Naive thymus-derived CD8-positive, alpha-beta T cell (primary cell): ENCODE measurements around the gene SLC5A6. TPM values are rescaled to one million over a fixed set of nuclear protein-coding genes. Genes with fewer than 3 reads are reported as not detected.

ENCODE experiments used
- ATAC-seq, 2 donors: fragments of 150-1000 bp; cut with Tn5 transposase in 1 of 2; sonication (Bioruptor Pico), chemical (Tn5 transposase) in 1 of 2; 1 replicate in 1 of 2; 2 replicates in 1 of 2; pipeline ENCODE4 v1.10.0; 2021; ENCODE audit warnings: mild to moderate bottlenecking in 2 of 2, moderate library complexity in 2 of 2
- POLR2A ChIA-PET: fragments of 350-600 bp; sonication (Branson Sonifier 250); formaldehyde crosslinking; loops from one replicate; lab custom pipeline; 2021; ENCODE audit warnings: antibody characterized with exemption; lab: Charles Lee
- DNase-seq, 10 donors: peaks; one replicate each; pipeline versions ENCODE4 v3.0.0 to v3.0.0-alpha.2; 2020 to 2022
- H3K27ac Mint-ChIP-seq, 10 donors: one replicate each; pipeline ENCODE4 v1.8.0; 2020 to 2022; ENCODE audit warnings: mild to moderate bottlenecking in 10 of 10, mixed read lengths in 10 of 10, moderate library complexity in 4 of 10, inconsistent platforms in 1 of 10
- H3K27me3 Mint-ChIP-seq, 5 donors: one replicate each; pipeline ENCODE4 v1.8.0; 2021 to 2022; ENCODE audit warnings: mixed read lengths in 5 of 5
- H3K36me3 Mint-ChIP-seq, 3 donors: one replicate each; pipeline ENCODE4 v1.8.0; 2020 to 2022; ENCODE audit warnings: mixed read lengths in 3 of 3, mild to moderate bottlenecking in 2 of 3, inconsistent platforms in 1 of 3
- H3K4me1 Mint-ChIP-seq, 4 donors: one replicate each; pipeline ENCODE4 v1.8.0; 2021 to 2022; ENCODE audit warnings: mixed read lengths in 4 of 4
- H3K4me3 Mint-ChIP-seq, 10 donors: one replicate each; pipeline ENCODE4 v1.8.0; 2020 to 2022; ENCODE audit warnings: mild to moderate bottlenecking in 10 of 10, mixed read lengths in 10 of 10, moderate library complexity in 6 of 10, inconsistent platforms in 1 of 10
- H3K9me3 Mint-ChIP-seq, 9 donors: one replicate each; pipeline ENCODE4 v1.8.0; 2020 to 2022; ENCODE audit warnings: mixed read lengths in 9 of 9, mild to moderate bottlenecking in 3 of 9, inconsistent platforms in 1 of 9, moderate library complexity in 1 of 9
- polyA plus RNA-seq, 3 donors: library from polyadenylated mRNA; unstranded; fragments of 300-500 nt; fragmentation: Illumina TruSeq; gene quantifications; one replicate each; pipeline ENCODE4 v1.2.3, GENCODE V29; 2021
- total RNA-seq, 8 experiments: library from RNA in 2 of 8; stranded (reverse) in 2 of 8; gene quantifications; one replicate each; pipeline ENCODE4 v1.2.3 and lab custom pipeline; 2021 to 2026

The SLC5A6 gene
- total and polyA plus RNA-seq, 5 experiments from 2014 or later, result 14.3 to 39.5 (median 17.8) TPM

- H3K36me3 Mint-ChIP-seq, result peaks cover 0 to 96% (median 31%) of the 10 kb centered on the region in 3 donors
- H3K27me3 Mint-ChIP-seq, result no peaks in the 10 kb centered on the region
- DNase-seq (peak in 1 of 10 donors; percentile 32), ATAC-seq (no peak)
- no peak overlapping the region for H3K27ac Mint-ChIP-seq
- no peaks in the 10 kb centered on the region for H3K9me3 Mint-ChIP-seq
- H3K4me1 Mint-ChIP-seq, result peaks cover 0 to 4% (median 1%) of the 10 kb centered on the region in 4 donors
- POLR2A ChIA-PET, result no interaction called here
- no peak overlapping the region for H3K4me3 Mint-ChIP-seq
Observed at GRCh38 chr2:27233341-27233740, 21.3 kb upstream of the SLC5A6 start.

GRCh38 chr2:27231921-27232320 lies 19.9 kb upstream of the SLC5A6 start:
- Mint-ChIP-seq H3K36me3 (peaks cover 0 to 96% (median 38%) of the 10 kb centered on the region in 3 donors), H3K4me3 (no peak overlapping the region), H3K4me1 (peaks cover 0 to 4% (median 1%) of the 10 kb centered on the region in 4 donors), H3K27me3 (no peaks in the 10 kb centered on the region), H3K27ac (no peak overlapping the region), H3K9me3 (no peaks in the 10 kb centered on the region)
- no peak for ATAC-seq
- POLR2A ChIA-PET, result interaction anchor here (1.1 to 1.6 kb wide), 2 partner anchors 8 to 10 kb away, joined by 3 to 4 read pairs; no protein-coding TSS in a partner anchor
- DNase-seq, result peak in 1 of 10 donors; percentile 10

- H3K4me1 Mint-ChIP-seq, result peaks cover 0 to 2% (median under 1%) of the 10 kb centered on the region in 4 donors
- ATAC-seq (no peak), DNase-seq (no peak)
- H3K36me3 Mint-ChIP-seq, result peaks cover 0 to 91% (median 36%) of the 10 kb centered on the region in 3 donors
- H3K27me3 Mint-ChIP-seq, result no peaks in the 10 kb centered on the region
- H3K27ac Mint-ChIP-seq, result no peak overlapping the region
- H3K9me3 Mint-ChIP-seq, result no peaks in the 10 kb centered on the region
- no peak overlapping the region for H3K4me3 Mint-ChIP-seq
- POLR2A ChIA-PET, result no interaction called here
Observed at GRCh38 chr2:27227501-27227900, 15.4 kb upstream of the SLC5A6 start.

GRCh38 chr2:27225526-27225925 lies 13.5 kb upstream of the SLC5A6 start:
- Mint-ChIP-seq H3K27ac (no peak overlapping the region), H3K36me3 (peaks cover 0 to 87% (median 33%) of the 10 kb centered on the region in 3 donors), H3K4me3 (no peak overlapping the region), H3K27me3 (no peaks in the 10 kb centered on the region), H3K4me1 (peaks cover 0 to 4% (median 0%) of the 10 kb centered on the region in 4 donors), H3K9me3 (no peaks in the 10 kb centered on the region)
- DNase-seq, result peak in 1 of 10 donors; percentile 51
- ATAC-seq, result no peak
- POLR2A ChIA-PET, result no interaction called here

DNA sequence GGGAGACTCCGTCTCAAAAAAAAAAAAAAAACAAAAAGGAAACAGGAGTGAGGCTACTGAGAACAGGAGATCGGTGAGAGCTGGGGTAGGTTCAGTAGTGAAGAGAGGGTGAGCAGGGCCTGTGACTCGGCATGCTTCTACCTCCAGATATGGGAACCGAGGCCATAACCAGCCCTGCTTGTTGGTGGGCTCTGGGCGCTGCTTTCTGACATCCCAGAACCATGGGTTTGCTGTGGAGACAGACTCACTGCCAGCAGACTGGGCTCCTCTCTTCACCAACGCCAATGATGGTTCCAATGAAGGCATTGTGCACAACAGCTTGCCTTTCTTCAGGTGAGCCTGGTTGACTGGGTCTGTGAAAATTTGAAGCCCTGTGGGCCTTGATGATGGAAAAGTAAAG lies 11.3 kb upstream of the SLC5A6 start:
- peaks cover 0 to 77% (median 31%) of the 10 kb centered on the region in 3 donors for H3K36me3 Mint-ChIP-seq
- H3K27me3 Mint-ChIP-seq, result no peaks in the 10 kb centered on the region
- peak overlapping the region in 1 of 10 donors; percentile 24 for H3K27ac Mint-ChIP-seq
- peak in 1 of 10 donors; percentile 46 for DNase-seq
- H3K9me3 Mint-ChIP-seq, result no peaks in the 10 kb centered on the region
- no peak for ATAC-seq
- H3K4me3 Mint-ChIP-seq, result no peak overlapping the region
- H3K4me1 Mint-ChIP-seq, result peaks cover 3 to 14% (median 10%) of the 10 kb centered on the region in 4 donors
- POLR2A ChIA-PET, result no interaction called here

- Mint-ChIP-seq H3K9me3 (no peaks in the 10 kb centered on the region), H3K27ac (peak overlapping the region in 1 of 10 donors; percentile 59), H3K4me3 (no peak overlapping the region), H3K4me1 (peaks cover 12 to 23% (median 20%) of the 10 kb centered on the region in 4 donors), H3K36me3 (peaks cover 0 to 67% (median 22%) of the 10 kb centered on the region in 3 donors), H3K27me3 (no peaks in the 10 kb centered on the region)
- no peak for DNase-seq
- POLR2A ChIA-PET, result no interaction called here
- no peak for ATAC-seq
Observed at GRCh38 chr2:27222407-27222806, 10.3 kb upstream of the SLC5A6 start.

DNA sequence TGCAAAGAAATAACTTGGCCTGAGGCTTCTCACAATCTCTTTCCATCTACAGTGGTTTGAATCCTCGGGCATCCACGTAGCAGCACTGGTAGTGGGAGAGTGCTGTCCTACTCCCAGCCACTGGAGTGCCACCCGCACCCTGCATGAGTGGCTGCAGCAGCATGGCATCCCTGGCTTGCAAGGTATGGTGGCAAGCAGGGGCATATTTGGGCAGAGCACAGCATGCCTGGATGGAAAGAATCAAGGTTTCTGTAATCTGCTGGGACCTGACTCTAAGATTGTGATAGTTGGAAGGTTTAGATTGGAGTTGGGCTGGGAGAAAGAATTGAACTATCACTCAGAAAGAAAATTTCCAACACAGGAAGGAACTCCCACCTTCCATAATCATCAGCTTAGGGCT lies 9.1 kb upstream of the SLC5A6 start:
- POLR2A ChIA-PET, result interaction anchor here (0.7 kb wide), 1 partner anchor 8 kb away, joined by 6 read pairs; no protein-coding TSS in a partner anchor
- DNase-seq (no peak), ATAC-seq (no peak)
- Mint-ChIP-seq H3K4me3 (peak overlapping the region in 1 of 10 donors; percentile 41), H3K27me3 (no peaks in the 10 kb centered on the region), H3K36me3 (peaks cover 0 to 61% (median 21%) of the 10 kb centered on the region in 3 donors), H3K9me3 (no peaks in the 10 kb centered on the region), H3K4me1 (peaks cover 18 to 33% (median 31%) of the 10 kb centered on the region in 4 donors), H3K27ac (peak overlapping the region in 1 of 10 donors; percentile 3)

DNA sequence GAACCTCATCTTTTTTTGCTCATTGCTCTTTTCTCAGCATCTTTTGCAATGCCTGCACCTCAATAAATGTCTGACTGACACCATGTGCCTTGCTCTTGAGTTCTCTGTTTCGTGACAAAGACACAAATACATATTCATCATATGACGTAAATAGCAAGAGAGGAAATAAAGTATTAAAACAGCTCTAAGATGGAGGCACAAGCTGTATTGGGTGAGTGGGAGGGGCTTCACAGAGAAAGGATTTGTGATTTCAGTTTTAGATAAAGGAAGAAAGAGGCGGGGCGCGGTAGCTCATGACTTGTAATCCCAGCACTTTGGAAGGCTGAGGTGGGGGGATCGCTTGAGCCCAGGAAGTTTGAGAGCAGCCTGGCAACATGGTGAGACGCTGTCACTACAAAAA lies 8.0 kb upstream of the SLC5A6 start:
- Mint-ChIP-seq H3K27me3 (no peaks in the 10 kb centered on the region), H3K9me3 (no peaks in the 10 kb centered on the region), H3K27ac (no peak overlapping the region), H3K36me3 (peaks cover 0 to 58% (median 21%) of the 10 kb centered on the region in 3 donors), H3K4me1 (peaks cover 18 to 39% (median 33%) of the 10 kb centered on the region in 4 donors), H3K4me3 (peak overlapping the region in 1 of 10 donors; percentile 32)
- DNase-seq (no peak), ATAC-seq (no peak)
- POLR2A ChIA-PET, result no interaction called here

- Mint-ChIP-seq H3K27me3 (no peaks in the 10 kb centered on the region), H3K36me3 (peaks cover 0 to 48% (median 13%) of the 10 kb centered on the region in 3 donors), H3K4me3 (peak overlapping the region in 4 of 10 donors; percentile 30 to 99 (median 94)), H3K27ac (peak overlapping the region in 5 of 10 donors; percentile 1 to 91 (median 52)), H3K4me1 (peaks cover 18 to 39% (median 33%) of the 10 kb centered on the region in 4 donors), H3K9me3 (no peaks in the 10 kb centered on the region)
- ATAC-seq, result no peak
- POLR2A ChIA-PET, result no interaction called here
- no peak for DNase-seq
Observed at GRCh38 chr2:27219091-27219490, 7.0 kb upstream of the SLC5A6 start.

DNA sequence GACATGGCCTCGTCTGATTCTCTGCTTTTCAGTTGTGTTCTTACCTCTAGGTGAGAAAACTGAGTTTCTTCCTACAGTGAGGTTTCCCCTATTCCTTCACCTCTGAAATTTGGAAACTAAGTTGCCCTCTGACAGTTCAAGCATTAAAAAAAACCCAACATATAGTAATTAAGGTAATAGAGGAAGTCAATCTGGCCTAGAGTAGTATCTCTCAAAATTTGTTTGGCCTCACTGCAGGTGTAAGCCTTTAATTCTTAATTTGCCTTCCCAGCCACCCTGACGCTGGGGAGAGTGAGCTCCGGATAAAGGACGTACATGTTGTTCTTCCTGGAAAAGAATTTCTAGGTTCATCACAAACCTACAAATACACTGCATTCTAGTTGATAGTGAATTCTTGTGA lies 6.5 kb upstream of the SLC5A6 start:
- no peaks in the 10 kb centered on the region for H3K27me3 Mint-ChIP-seq
- H3K4me3 Mint-ChIP-seq, result peak overlapping the region; percentile 30 to 99 (median 96)
- peaks cover 19 to 42% (median 34%) of the 10 kb centered on the region in 4 donors for H3K4me1 Mint-ChIP-seq
- ATAC-seq, result no peak
- POLR2A ChIA-PET, result interaction anchor here (0.9 kb wide), 1 partner anchor 125 kb away, joined by 3 read pairs; no protein-coding TSS in a partner anchor
- no peaks in the 10 kb centered on the region for H3K9me3 Mint-ChIP-seq
- DNase-seq, result no peak
- peak overlapping the region in 8 of 10 donors; percentile 1 to 98 (median 82) for H3K27ac Mint-ChIP-seq
- peaks cover 0 to 46% (median 14%) of the 10 kb centered on the region in 3 donors for H3K36me3 Mint-ChIP-seq

DNA sequence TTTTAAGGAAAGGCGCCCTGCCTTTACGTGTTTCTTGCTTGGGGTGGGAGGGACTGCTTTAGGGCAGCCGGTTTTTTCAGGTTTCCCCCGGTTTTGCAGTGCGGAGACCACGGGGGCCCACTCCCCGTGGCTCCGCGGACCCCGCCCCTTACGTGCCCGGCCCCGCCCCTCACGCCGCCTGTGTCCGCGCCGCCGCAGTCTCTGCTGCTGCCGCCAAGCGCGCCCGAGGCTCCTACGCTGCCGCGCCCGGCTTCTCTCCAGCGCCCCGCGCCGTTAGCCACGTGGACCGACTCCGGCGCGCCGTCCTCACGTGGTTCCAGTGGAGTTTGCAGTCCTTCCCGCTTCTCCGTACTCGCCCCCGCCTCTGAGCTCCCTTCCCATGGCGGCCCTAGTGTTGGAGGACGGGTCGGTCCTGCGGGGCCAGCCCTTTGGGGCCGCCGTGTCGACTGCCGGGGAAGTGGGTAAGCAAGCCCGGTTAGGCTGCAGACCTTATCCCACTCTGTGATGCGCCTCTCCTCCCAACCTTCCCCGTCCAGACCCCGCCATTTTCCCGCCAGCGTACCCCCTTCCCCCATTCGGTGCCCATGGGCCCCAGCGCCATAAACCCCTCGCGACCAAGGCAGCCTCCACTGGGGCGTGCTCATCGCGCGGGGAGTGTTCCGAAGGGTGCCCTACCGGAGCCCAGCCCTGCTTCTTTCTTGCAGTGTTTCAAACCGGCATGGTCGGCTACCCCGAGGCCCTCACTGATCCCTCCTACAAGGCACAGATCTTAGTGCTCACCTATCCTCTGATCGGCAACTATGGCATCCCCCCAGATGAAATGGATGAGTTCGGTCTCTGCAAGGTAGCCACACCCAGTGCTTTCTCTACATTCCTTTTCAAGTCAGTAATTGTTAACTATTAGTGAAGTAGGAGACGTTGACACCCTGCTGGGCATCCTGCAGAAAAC lies 5.4 kb upstream of the SLC5A6 start, which contains the start of gene CAD:
Gene CAD, plus strand, starts transcription at position 197 of the 949 bp plus-strand sequence. Its CDS starts 183 bp downstream, at position 380.
- peaks cover 3 to 40% (median 13%) of the 10 kb centered on the region in 3 donors for H3K36me3 Mint-ChIP-seq
- POLR2A ChIA-PET, result interaction anchor here (0.6 to 1.8 kb wide), 5 partner anchors 20 to 126 kb away, joined by 3 to 5 read pairs (median 3); no protein-coding TSS in a partner anchor
- peak; percentile 78 to 90 (median 84) for DNase-seq
- H3K27me3 Mint-ChIP-seq, result no peaks in the 10 kb centered on the region
- ATAC-seq, result peak; percentile 70 to 82
- peak within 1 kb of the TSS; percentile 90 to 99 (median 96) for H3K4me3 Mint-ChIP-seq
- peak within 1 kb of the TSS; percentile 76 to 99 (median 94) for H3K27ac Mint-ChIP-seq
- H3K4me1 Mint-ChIP-seq, result peaks cover 26 to 54% (median 44%) of the 10 kb centered on the region in 4 donors
- no peaks in the 10 kb centered on the region for H3K9me3 Mint-ChIP-seq

DNA sequence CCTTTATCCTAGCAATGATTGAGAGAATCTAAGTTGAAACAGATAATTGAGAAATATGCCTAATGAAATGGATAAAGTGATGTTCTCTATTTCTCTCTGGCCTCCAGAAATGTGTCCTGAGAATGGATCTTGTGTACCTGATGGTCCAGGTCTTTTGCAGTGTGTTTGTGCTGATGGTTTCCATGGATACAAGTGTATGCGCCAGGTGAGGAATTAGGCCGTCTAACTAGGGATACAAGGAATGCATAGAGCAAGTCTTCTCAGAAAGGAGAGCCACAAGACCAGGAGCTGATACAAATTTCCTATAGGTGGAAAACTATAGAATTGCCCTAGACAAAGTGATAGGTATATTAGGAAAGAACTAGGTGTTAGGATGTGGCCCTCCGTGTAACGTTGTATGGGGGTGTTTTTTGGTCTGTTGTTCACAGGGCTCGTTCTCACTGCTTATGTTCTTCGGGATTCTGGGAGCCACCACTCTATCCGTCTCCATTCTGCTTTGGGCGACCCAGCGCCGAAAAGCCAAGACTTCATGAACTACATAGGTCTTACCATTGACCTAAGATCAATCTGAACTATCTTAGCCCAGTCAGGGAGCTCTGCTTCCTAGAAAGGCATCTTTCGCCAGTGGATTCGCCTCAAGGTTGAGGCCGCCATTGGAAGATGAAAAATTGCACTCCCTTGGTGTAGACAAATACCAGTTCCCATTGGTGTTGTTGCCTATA lies 4.5 kb upstream of the SLC5A6 start:
- Mint-ChIP-seq H3K9me3 (no peaks in the 10 kb centered on the region), H3K27me3 (no peaks in the 10 kb centered on the region), H3K36me3 (peaks cover 5 to 33% (median 9%) of the 10 kb centered on the region in 3 donors), H3K27ac (peak overlapping the region; percentile 76 to 99 (median 94)), H3K4me3 (peak overlapping the region; percentile 90 to 99 (median 96)), H3K4me1 (peaks cover 26 to 55% (median 44%) of the 10 kb centered on the region in 4 donors)
- peak in 1 of 10 donors; percentile 45 for DNase-seq
- no peak for ATAC-seq
- POLR2A ChIA-PET, result interaction anchor here (0.6 to 1.8 kb wide), 4 partner anchors 21 to 125 kb away, joined by 3 to 5 read pairs (median 3); no protein-coding TSS in a partner anchor
